Measurements from ENCODE around the gene ACSF2.

The ACSF2 gene

GRCh38 chr17:50505591-50506130 is 79.6 kb downstream of the ACSF2 start:
- DNase-seq = no peak

- DNase-seq = no peak
These were observed 80.3 kb downstream of the ACSF2 start for GRCh38 chr17:50506298-50506697.

DNA sequence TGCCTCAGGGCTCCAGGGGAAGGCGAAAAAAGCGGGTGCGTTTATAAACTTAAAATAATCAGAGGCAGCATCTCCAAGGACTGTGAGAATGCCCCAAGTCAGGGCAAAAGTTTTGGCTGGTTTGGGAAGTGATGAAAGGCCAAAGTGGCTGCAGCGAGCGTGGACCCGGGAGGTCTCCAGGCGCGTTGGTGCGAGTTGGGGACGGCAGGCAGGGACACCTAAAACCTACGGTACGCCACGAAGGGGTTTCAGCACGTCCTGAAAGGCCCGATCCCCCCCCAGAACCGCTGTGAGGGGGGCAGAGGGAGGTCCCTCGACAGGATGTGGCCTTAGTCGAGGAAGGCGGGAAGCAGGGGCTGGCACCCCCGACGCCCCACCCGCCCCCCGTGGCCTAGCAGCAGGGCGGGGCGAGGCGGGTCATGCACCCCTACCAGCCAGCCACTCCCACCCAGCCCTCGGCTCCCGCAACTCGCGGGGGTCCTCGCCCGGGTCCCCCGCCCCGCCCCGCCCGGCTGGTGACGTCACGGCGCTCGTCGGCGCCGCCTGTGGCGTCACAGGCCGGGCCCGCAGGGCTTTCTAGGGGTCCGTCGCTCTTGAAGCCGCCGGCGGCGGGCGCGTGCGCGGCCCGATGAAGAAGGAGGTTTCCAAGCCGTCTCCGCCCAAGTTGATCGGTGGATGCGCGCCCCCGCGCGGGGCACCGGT is 82.0 kb downstream of the ACSF2 start, which contains the start of gene MYCBPAP:
TSS of gene MYCBPAP (plus strand) at position 569 of the 702 bp plus-strand sequence. CDS start 236 bp downstream, outside the sequence.
- DNase-seq = peak; percentile 69

- DNase-seq = no peak
These were observed 82.8 kb downstream of the ACSF2 start for GRCh38 chr17:50508573-50509460.

DNA sequence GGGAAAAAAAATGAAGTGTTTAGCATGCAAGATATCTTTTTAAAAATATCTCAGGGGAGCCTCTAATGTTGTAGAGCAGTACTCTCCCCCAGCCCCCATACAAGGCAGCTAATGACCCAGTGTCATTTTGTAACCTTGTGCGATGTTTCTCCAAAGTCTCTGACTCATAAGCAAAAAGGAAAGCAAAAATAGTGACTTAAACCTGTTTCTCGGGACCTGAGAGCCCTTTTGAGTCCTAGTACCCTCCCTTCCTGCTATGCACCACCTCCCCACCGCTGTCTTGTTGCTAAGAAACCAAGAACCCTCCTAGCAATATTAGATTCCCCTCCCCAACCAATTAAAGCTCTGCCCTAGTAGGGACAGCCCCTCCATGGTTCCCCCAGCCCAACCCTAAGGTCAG is 85.0 kb downstream of the ACSF2 start:
- DNase-seq = no peak

GRCh38 chr17:50513495-50513894 is 87.5 kb downstream of the ACSF2 start:
- DNase-seq = no peak

GRCh38 chr17:50514388-50514787 is 88.4 kb downstream of the ACSF2 start:
- DNase-seq = no peak

- peak; percentile 36 for DNase-seq
These were observed 89.1 kb downstream of the ACSF2 start for GRCh38 chr17:50514936-50515702.

GRCh38 chr17:50517011-50517410 is 91.0 kb downstream of the ACSF2 start:
- DNase-seq = no peak

- no peak for DNase-seq
These were observed 91.7 kb downstream of the ACSF2 start for GRCh38 chr17:50517504-50518383.

DNA sequence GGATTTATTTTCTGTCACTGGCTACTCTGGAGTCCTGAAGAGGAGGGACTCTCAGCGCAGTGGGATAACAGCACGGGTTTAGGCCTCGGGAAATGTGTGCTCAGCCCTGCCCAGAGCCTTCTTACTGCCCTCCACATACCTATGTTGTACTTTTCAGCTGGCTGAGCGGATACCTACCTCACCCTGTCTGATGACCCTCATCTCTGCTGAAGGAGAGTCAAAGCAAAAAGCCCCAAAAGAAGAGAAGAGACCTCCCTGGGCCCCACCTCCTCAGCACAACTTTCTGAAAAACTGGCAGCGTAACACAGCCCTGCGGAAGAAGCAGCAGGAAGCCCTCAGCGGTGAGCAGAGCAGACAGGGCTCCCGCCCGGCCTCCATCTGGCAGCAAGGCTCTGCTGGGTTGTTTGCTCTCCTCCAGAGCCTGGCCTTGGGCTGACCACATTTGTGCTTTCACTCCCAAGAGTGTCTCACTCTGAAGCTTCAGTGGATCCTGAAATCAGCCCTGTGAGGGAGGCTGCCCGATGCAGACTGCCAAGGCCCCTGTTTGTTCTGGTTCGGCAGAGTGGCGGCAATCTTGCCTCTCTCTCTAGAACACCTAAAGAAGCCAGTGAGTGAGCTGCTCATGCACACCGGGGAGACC is 92.5 kb downstream of the ACSF2 start:
- DNase-seq = no peak

- DNase-seq = no peak
These were observed 93.3 kb downstream of the ACSF2 start for GRCh38 chr17:50519141-50519834.

GRCh38 chr17:50520483-50520882 is 94.5 kb downstream of the ACSF2 start:
- DNase-seq = no peak

- DNase-seq = no peak
These were observed 95.5 kb downstream of the ACSF2 start for GRCh38 chr17:50521514-50521913.

DNA sequence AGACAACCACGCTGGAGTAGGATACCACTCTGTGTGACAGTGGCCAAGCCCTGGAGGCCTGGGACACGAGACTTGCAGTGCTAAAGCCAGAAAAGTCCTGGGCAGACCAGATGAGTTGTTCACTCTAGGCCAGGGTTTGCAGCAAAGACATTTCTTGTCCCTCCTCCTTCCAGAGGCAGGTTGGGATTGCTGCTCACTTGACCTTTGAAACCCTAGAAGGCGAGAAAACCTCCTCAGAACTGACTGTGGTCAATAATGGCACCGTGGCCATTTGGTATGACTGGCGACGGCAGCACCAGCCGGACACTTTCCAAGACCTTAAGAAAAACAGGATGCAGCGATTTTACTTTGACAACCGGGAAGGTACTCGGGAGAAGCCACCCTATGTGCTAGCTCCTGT is 96.7 kb downstream of the ACSF2 start:
- DNase-seq = no peak

DNA sequence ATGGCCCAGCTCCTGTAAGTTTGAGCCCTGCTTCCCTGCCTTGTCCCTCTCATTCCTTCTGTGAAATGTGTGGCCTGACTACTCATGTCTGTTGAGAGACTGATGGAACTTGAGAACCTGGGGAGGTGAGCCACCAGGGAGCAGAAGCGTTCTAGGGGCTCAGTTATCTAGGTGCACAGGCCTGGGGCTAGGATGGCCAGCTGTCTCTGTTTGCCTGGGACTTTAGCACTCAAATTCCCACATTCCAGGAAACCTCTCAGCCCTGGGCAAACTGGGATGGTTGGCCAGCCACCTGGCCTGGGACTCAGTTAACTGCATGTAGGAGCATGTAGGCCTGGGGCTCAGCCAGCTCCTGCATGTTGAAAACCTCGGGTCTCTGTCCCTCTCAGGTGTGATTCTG is 97.2 kb downstream of the ACSF2 start:
- DNase-seq = no peak

All from RPMI8226 (cell line).